Tibial nerve (tissue), 3 donors: ENCODE results near the gene MICU1.

Source experiments
- POLR2A ChIP-seq, 2 donors: fragments of 450-650 bp; IDR thresholded peaks; one replicate each; pipeline ENCODE4 v1.6.1; 2017; ENCODE audit warnings: antibody characterized with exemption in 2 of 2, mild to moderate bottlenecking in 2 of 2, moderate library complexity in 2 of 2
- TF ChIP-seq, protein P1 (sequence below), 5 experiments: fragments of 200-600 bp in 3 of 5; fragments of 450-650 bp in 2 of 5; sonication (generic) in 3 of 5; IDR thresholded peaks; one replicate each; pipeline ENCODE4 v1.5.1; 2016 to 2019; ENCODE audit warnings: antibody characterized with exemption in 5 of 5, mild to moderate bottlenecking in 3 of 5, moderate library complexity in 2 of 5

GRCh38 chr10:72323108-72323749, 302.6 kb downstream of the MICU1 start:
- TF ChIP-seq, protein P1, sequence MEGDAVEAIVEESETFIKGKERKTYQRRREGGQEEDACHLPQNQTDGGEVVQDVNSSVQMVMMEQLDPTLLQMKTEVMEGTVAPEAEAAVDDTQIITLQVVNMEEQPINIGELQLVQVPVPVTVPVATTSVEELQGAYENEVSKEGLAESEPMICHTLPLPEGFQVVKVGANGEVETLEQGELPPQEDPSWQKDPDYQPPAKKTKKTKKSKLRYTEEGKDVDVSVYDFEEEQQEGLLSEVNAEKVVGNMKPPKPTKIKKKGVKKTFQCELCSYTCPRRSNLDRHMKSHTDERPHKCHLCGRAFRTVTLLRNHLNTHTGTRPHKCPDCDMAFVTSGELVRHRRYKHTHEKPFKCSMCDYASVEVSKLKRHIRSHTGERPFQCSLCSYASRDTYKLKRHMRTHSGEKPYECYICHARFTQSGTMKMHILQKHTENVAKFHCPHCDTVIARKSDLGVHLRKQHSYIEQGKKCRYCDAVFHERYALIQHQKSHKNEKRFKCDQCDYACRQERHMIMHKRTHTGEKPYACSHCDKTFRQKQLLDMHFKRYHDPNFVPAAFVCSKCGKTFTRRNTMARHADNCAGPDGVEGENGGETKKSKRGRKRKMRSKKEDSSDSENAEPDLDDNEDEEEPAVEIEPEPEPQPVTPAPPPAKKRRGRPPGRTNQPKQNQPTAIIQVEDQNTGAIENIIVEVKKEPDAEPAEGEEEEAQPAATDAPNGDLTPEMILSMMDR (IDR thresholded peaks at IDR 0.05): no peak
- no peak for TF ChIP-seq POLR2A (IDR thresholded peaks at IDR 0.05)
